ENCODE data around the gene ZFAND3.

GRCh38 chr6:38142178-38142902, 322.8 kb downstream of the ZFAND3 start:
- TF ChIP-seq TAF1 (IDR thresholded peaks at IDR 0.05; ENCODE audit: low read depth) (no peak), MXI1 (conservative IDR thresholded peaks at IDR 0.05; ENCODE audit: poor library complexity, severe bottlenecking) (no peak), EZH2 (IDR thresholded peaks at IDR 0.05; ENCODE audit: borderline replicate concordance, insufficient read depth, low read length, poor library complexity, severe bottlenecking) (no peak), EP300 (conservative IDR thresholded peaks at IDR 0.05; ENCODE audit: poor library complexity, severe bottlenecking) (no peak), POLR2AphosphoS5 (IDR thresholded peaks at IDR 0.05) (no peak), RAD21 (conservative IDR thresholded peaks at IDR 0.05) (no peak), SMC3 (conservative IDR thresholded peaks at IDR 0.05; ENCODE audit: poor library complexity) (no peak)
- TF ChIP-seq, protein P1, sequence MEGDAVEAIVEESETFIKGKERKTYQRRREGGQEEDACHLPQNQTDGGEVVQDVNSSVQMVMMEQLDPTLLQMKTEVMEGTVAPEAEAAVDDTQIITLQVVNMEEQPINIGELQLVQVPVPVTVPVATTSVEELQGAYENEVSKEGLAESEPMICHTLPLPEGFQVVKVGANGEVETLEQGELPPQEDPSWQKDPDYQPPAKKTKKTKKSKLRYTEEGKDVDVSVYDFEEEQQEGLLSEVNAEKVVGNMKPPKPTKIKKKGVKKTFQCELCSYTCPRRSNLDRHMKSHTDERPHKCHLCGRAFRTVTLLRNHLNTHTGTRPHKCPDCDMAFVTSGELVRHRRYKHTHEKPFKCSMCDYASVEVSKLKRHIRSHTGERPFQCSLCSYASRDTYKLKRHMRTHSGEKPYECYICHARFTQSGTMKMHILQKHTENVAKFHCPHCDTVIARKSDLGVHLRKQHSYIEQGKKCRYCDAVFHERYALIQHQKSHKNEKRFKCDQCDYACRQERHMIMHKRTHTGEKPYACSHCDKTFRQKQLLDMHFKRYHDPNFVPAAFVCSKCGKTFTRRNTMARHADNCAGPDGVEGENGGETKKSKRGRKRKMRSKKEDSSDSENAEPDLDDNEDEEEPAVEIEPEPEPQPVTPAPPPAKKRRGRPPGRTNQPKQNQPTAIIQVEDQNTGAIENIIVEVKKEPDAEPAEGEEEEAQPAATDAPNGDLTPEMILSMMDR (IDR thresholded peaks at IDR 0.05; ENCODE audit: poor library complexity, severe bottlenecking) = no peak
- TF ChIP-seq, protein P2, sequence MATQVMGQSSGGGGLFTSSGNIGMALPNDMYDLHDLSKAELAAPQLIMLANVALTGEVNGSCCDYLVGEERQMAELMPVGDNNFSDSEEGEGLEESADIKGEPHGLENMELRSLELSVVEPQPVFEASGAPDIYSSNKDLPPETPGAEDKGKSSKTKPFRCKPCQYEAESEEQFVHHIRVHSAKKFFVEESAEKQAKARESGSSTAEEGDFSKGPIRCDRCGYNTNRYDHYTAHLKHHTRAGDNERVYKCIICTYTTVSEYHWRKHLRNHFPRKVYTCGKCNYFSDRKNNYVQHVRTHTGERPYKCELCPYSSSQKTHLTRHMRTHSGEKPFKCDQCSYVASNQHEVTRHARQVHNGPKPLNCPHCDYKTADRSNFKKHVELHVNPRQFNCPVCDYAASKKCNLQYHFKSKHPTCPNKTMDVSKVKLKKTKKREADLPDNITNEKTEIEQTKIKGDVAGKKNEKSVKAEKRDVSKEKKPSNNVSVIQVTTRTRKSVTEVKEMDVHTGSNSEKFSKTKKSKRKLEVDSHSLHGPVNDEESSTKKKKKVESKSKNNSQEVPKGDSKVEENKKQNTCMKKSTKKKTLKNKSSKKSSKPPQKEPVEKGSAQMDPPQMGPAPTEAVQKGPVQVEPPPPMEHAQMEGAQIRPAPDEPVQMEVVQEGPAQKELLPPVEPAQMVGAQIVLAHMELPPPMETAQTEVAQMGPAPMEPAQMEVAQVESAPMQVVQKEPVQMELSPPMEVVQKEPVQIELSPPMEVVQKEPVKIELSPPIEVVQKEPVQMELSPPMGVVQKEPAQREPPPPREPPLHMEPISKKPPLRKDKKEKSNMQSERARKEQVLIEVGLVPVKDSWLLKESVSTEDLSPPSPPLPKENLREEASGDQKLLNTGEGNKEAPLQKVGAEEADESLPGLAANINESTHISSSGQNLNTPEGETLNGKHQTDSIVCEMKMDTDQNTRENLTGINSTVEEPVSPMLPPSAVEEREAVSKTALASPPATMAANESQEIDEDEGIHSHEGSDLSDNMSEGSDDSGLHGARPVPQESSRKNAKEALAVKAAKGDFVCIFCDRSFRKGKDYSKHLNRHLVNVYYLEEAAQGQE (IDR thresholded peaks at IDR 0.05; ENCODE audit: borderline replicate concordance) = no peak

All from neural cell (in vitro differentiated cells).